SK-N-MC (cell line): Measurements from ENCODE around the gene MPG.

Source experiments
- EZH2 ChIP-seq: fragments of 200-600 bp; sonication (generic); IDR thresholded peaks from one replicate; pipeline ENCODE4 v1.6.1; 2017; ENCODE audit warnings: antibody characterized with exemption
- POLR2AphosphoS5 ChIP-seq: IDR thresholded peaks from 2 replicates; pipeline ENCODE4 v1.6.1; 2012; ENCODE audit warnings: mild to moderate bottlenecking, low read depth, low read length, borderline replicate concordance

DNA sequence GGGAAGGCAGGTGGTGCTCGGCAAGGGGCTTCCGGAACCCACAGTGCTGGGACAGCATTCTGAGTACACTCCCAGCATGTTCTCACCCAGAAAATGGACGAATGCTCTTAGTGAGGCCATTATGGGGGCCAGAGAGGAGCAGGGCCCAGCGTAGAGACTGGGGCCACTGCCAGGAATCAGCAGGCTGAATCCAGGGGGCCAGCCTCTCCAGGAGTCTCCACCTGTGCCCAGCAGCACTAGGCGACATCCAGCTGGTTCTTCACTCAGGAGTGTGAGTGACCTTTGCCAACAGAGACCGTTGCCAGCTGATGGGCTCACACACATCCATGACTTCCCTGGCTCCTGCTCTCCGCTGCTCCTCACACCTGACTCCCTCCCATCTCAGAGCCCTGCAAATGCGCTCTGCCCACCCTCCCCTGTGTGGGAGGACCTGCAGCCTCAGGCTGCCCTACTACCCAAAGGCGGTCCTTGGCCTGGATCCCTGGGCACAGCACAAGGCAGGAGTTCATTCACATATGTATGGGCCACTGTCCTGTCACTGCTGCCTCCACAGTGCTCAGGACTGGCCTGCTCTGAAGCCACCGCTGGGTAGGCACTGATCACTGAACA lies 10.7 kb upstream of the MPG start:
- TF ChIP-seq POLR2AphosphoS5 (no peak), EZH2 (no peak)
